HG02610 (cell line): ENCODE measurements around the gene ATP6V1E1.

ENCODE experiments used
- ATAC-seq: cut with Tn5 transposase; IDR thresholded peaks from one replicate; pipeline ENCODE4 v1.9.1; 2021; ENCODE audit warnings: mild to moderate bottlenecking, moderate library complexity; ENCODE audit not compliant: unreplicated experiment

ATP6V1E1 gene

DNA sequence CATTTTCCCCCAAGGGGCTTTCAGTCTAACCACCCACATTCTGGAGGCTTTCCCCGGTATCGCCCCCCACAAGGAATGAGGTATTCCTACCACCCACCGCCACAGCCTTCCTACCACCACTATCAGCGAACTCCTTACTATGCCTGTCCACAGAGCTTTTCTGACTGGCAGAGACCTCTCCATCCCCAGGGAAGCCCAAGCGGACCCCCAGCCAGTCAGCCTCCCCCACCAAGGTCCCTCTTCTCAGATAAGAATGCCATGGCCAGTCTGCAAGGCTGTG is 79.9 kb downstream of the ATP6V1E1 start:
- no peak for ATAC-seq

DNA sequence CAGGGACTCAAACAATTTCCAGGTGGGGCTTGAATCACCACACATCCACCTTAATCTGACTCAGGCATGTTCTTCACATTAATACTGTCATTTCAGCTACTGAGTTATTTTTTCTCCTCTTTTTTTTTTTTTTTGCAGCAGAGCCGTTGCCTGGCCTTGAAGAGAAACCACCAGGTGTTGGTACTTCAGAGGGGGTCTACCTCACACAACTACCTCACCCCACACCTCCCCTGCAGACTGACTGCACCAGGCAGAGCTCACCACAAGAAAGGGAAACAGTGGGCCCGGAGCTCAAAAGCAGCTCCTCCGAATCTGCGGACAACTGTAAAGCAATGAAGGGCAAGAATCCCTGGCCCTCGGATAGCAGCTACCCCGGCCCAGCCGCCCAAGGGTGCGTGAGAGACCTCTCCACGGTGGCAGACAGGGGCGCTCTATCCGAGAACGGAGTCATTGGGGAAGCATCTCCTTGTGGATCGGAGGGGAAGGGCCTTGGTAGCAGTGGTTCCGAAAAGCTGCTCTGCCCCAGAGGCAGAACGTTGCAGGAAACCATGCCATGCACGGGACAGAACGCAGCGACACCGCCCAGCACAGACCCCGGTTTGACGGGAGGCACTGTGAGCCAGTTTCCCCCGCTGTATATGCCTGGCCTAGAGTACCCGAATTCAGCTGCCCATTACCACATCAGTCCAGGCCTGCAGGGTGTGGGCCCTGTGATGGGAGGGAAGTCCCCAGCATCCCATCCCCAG is 80.4 kb downstream of the ATP6V1E1 start:
- ATAC-seq = no peak

GRCh38 chr22:17542452-17542851 is 86.1 kb downstream of the ATP6V1E1 start:
- ATAC-seq = no peak
